Measurements from ENCODE around the gene PCDHA5. TPM values are rescaled to one million over a fixed set of nuclear protein-coding genes. Genes with fewer than 3 reads are reported as not detected.
"Not testable (repeated sequence)": the region's sequence is repeated elsewhere in the genome, so short reads cannot be mapped to it uniquely, and the experiment has no call there.

The PCDHA5 gene
- total RNA-seq, 1 donor from 2014 or later, result 0.18 TPM

GRCh38 chr5:140802781-140803271 lies 18.6 kb upstream of the PCDHA5 start:
- Histone ChIP-seq H3K4me3 (no peak overlapping the region), H3K4me1 (no peaks in the 10 kb centered on the region), H3K27me3 (ENCODE audit: low read depth) (peaks cover 16% of the 10 kb centered on the region), H3K9me3 (peaks cover 24% of the 10 kb centered on the region), H3K27ac (no peak overlapping the region), H3K36me3 (no peaks in the 10 kb centered on the region)
- no peak for TF ChIP-seq CTCF (IDR thresholded peaks at IDR 0.05)
- no peak for DNase-seq
- no peak for ATAC-seq
- intact Hi-C loops (cut with DNase I), result no loop called here

- DNase-seq (no peak), ATAC-seq (peak; percentile 51 to 83)
- Histone ChIP-seq H3K9me3 (peaks cover 19% of the 10 kb centered on the region), H3K27me3 (ENCODE audit: low read depth) (peaks cover 16% of the 10 kb centered on the region), H3K36me3 (no peaks in the 10 kb centered on the region), H3K27ac (no peak within 1 kb of the TSS), H3K4me1 (no peaks in the 10 kb centered on the region), H3K4me3 (peak within 1 kb of the TSS; percentile 42)
- TF ChIP-seq CTCF (IDR thresholded peaks at IDR 0.05), result peak; percentile 40
- intact Hi-C loops (cut with DNase I), result no loop called here
Observed at GRCh38 chr5:140806834-140807775, 14.3 kb upstream of the PCDHA5 start, which contains the start of gene PCDHA4. Gene PCDHA4 (plus strand): TSS chr5:140807068.

GRCh38 chr5:140808241-140808888 lies 13.0 kb upstream of the PCDHA5 start:
- ATAC-seq, H3K9me3 ChIP-seq, DNase-seq: not testable (repeated sequence)

GRCh38 chr5:140808889-140809291 lies 12.5 kb upstream of the PCDHA5 start:
- Histone ChIP-seq H3K36me3 (no peaks in the 10 kb centered on the region), H3K27me3 (ENCODE audit: low read depth) (peaks cover 8% of the 10 kb centered on the region), H3K27ac (no peak overlapping the region), H3K4me3 (no peak overlapping the region), H3K4me1 (no peaks in the 10 kb centered on the region), H3K9me3 (peaks cover 10% of the 10 kb centered on the region)
- no peak for ATAC-seq
- intact Hi-C loops (cut with DNase I), result no loop called here
- no peak for TF ChIP-seq CTCF (IDR thresholded peaks at IDR 0.05)
- DNase-seq, result peak; percentile 48

More at GRCh38 chr5:140808241-140808888, 13.0 kb upstream of the PCDHA5 start:
- H3K4me3 ChIP-seq; intact Hi-C loops (cut with DNase I); H3K27ac ChIP-seq; H3K4me1 ChIP-seq; H3K27me3 ChIP-seq (ENCODE audit: low read depth); H3K36me3 ChIP-seq: not testable (repeated sequence)

GRCh38 chr5:140822281-140822629 lies 842 bp downstream of the PCDHA5 start:
- DNase-seq, result no peak
- Histone ChIP-seq H3K9me3 (no peaks in the 10 kb centered on the region), H3K27ac (no peak overlapping the region), H3K4me3 (no peak overlapping the region), H3K27me3 (ENCODE audit: low read depth) (peaks cover 18% of the 10 kb centered on the region), H3K36me3 (no peaks in the 10 kb centered on the region), H3K4me1 (no peaks in the 10 kb centered on the region)
- no peak for ATAC-seq
- intact Hi-C loops (cut with DNase I), result no loop called here
- TF ChIP-seq CTCF (IDR thresholded peaks at IDR 0.05), result no peak

- H3K27me3 ChIP-seq (ENCODE audit: low read depth), result peaks cover 21% of the 10 kb centered on the region
- DNase-seq; H3K27ac ChIP-seq; H3K4me3 ChIP-seq; H3K4me1 ChIP-seq; H3K36me3 ChIP-seq; intact Hi-C loops (cut with DNase I); H3K9me3 ChIP-seq; ATAC-seq: not testable (repeated sequence)
Observed at GRCh38 chr5:140822969-140823368, 1.6 kb downstream of the PCDHA5 start.

Measured in lower lobe of right lung (tissue), 2 donors.